NT2/D1 (cell line): ENCODE measurements around the gene LTBP1.

Source experiments
- SUZ12 ChIP-seq: IDR thresholded peaks from 2 replicates; pipeline ENCODE4 v1.6.1; 2011; ENCODE audit not compliant: insufficient read length, insufficient read depth; ENCODE audit errors: extremely low read depth
- YY1 ChIP-seq: IDR thresholded peaks from 2 replicates; pipeline ENCODE4 v1.6.1; 2011; ENCODE audit not compliant: insufficient read length, insufficient read depth
- ZNF274 ChIP-seq: IDR thresholded peaks from 2 replicates; pipeline ENCODE4 v1.6.1; 2011; ENCODE audit warnings: mild to moderate bottlenecking, low read depth, low read length

GRCh38 chr2:33284287-33284686 lies 337.5 kb downstream of the LTBP1 start:
- no peak for TF ChIP-seq ZNF274
- no peak for TF ChIP-seq YY1
- no peak for TF ChIP-seq SUZ12
